SK-N-MC (cell line): ENCODE results near the gene MED25.

Experiments
- DNase-seq: peaks from one replicate; pipeline ENCODE4 v3.0.0-alpha.2; 2011; ENCODE audit warnings: low read depth, low spot score
- H3K27ac ChIP-seq: fragments of 200-600 bp; sonication (generic); 2 replicates; pipeline ENCODE4 v1.5.1; 2016; ENCODE audit warnings: mixed run types
- H3K36me3 ChIP-seq: fragments of 200-600 bp; sonication (generic); 2 replicates; pipeline ENCODE4 v1.6.1; 2017; ENCODE audit warnings: antibody characterized with exemption, low read length, mixed read lengths; ENCODE audit not compliant: insufficient read depth
- H3K4me3 ChIP-seq: fragments of 200-600 bp; sonication (generic); 2 replicates; pipeline ENCODE4 v1.5.1; 2016
- H3K9ac ChIP-seq: fragments of 200-600 bp; sonication (generic); 2 replicates; pipeline ENCODE4 v1.8.0; 2017; ENCODE audit warnings: mixed run types, mixed read lengths; ENCODE audit not compliant: insufficient read length
- H3K9me3 ChIP-seq: fragments of 200-600 bp; sonication (generic); 2 replicates; pipeline ENCODE4 v1.6.1; 2017; ENCODE audit warnings: low read depth, mild to moderate bottlenecking, antibody characterized with exemption, low read length, moderate library complexity, mixed read lengths
- EZH2 ChIP-seq: fragments of 200-600 bp; sonication (generic); IDR thresholded peaks from one replicate; pipeline ENCODE4 v1.6.1; 2017; ENCODE audit warnings: antibody characterized with exemption
- FOXP2 ChIP-seq: optimal IDR thresholded peaks from 2 replicates; pipeline ENCODE3; 2011; ENCODE audit warnings: mild to moderate bottlenecking, moderate library complexity; ENCODE audit not compliant: insufficient read depth; ENCODE audit errors: extremely low read length, control extremely low read depth
- POLR2AphosphoS5 ChIP-seq: IDR thresholded peaks from 2 replicates; pipeline ENCODE4 v1.6.1; 2012; ENCODE audit warnings: mild to moderate bottlenecking, low read depth, low read length, borderline replicate concordance

The MED25 gene

GRCh38 chr19:49876422-49877019, 58.4 kb downstream of the MED25 start:
- no peaks in the 10 kb centered on the region for H3K9me3 ChIP-seq
- peaks cover 23% of the 10 kb centered on the region for H3K36me3 ChIP-seq
- TF ChIP-seq EZH2 (no peak), POLR2AphosphoS5 (peak; percentile 39), FOXP2 (peak; percentile 90)
- H3K27ac ChIP-seq, result peak overlapping the region; percentile 99
- H3K9ac ChIP-seq, result peak overlapping the region; percentile 100
- peak overlapping the region; percentile 100 for H3K4me3 ChIP-seq
- DNase-seq, result peak; percentile 97

GRCh38 chr19:49877020-49877878, 59.2 kb downstream of the MED25 start, which contains the start of the genes AKT1S1 and TBC1D17:
Gene AKT1S1 (minus strand): TSS chr19:49877355. CDS start chr19:49873295, 4,060 bp downstream.
Gene TBC1D17 (plus strand): TSS chr19:49877702. CDS start chr19:49877724, 22 bp downstream.
- H3K36me3 ChIP-seq, result peaks cover 28% of the 10 kb centered on the region
- H3K9ac ChIP-seq, result peak within 1 kb of the TSS; percentile 100
- DNase-seq, result peak; percentile 100
- TF ChIP-seq EZH2, result no peak
- TF ChIP-seq FOXP2, result peak; percentile 100
- peak; percentile 67; the same call in 1 of the 2 replicates for TF ChIP-seq POLR2AphosphoS5
- peak within 1 kb of the TSS; percentile 99 for H3K27ac ChIP-seq
- peak within 1 kb of the TSS; percentile 100 for H3K4me3 ChIP-seq
- no peaks in the 10 kb centered on the region for H3K9me3 ChIP-seq

GRCh38 chr19:49877879-49878743, 60.0 kb downstream of the MED25 start:
- no peaks in the 10 kb centered on the region for H3K9me3 ChIP-seq
- peak overlapping the region; percentile 99 for H3K27ac ChIP-seq
- H3K9ac ChIP-seq, result peak overlapping the region; percentile 93
- H3K36me3 ChIP-seq, result peaks cover 37% of the 10 kb centered on the region
- TF ChIP-seq FOXP2, result peak; percentile 32
- no peak for TF ChIP-seq EZH2
- TF ChIP-seq POLR2AphosphoS5, result no peak; the same call in none of the 2 replicates
- peak; percentile 86 for DNase-seq
- peak overlapping the region; percentile 100 for H3K4me3 ChIP-seq

- Histone ChIP-seq H3K27ac (no peak overlapping the region), H3K4me3 (peak overlapping the region; percentile 100), H3K9ac (peak overlapping the region; percentile 93), H3K36me3 (peaks cover 43% of the 10 kb centered on the region), H3K9me3 (no peaks in the 10 kb centered on the region)
- DNase-seq, result no peak
- TF ChIP-seq EZH2, result no peak
- no peak for TF ChIP-seq POLR2AphosphoS5
- no peak for TF ChIP-seq FOXP2
These were observed 60.6 kb downstream of the MED25 start for GRCh38 chr19:49878744-49879070.

GRCh38 chr19:49879243-49879963, 61.3 kb downstream of the MED25 start:
- TF ChIP-seq POLR2AphosphoS5 (no peak), EZH2 (no peak), FOXP2 (no peak)
- Histone ChIP-seq H3K9ac (no peak overlapping the region), H3K9me3 (no peaks in the 10 kb centered on the region), H3K27ac (no peak overlapping the region), H3K36me3 (peaks cover 50% of the 10 kb centered on the region), H3K4me3 (no peak overlapping the region)
- DNase-seq, result no peak

- no peak for TF ChIP-seq FOXP2
- TF ChIP-seq POLR2AphosphoS5, result no peak
- TF ChIP-seq EZH2, result no peak
- Histone ChIP-seq H3K9me3 (no peaks in the 10 kb centered on the region), H3K4me3 (no peak overlapping the region), H3K27ac (no peak overlapping the region), H3K36me3 (peaks cover 55% of the 10 kb centered on the region), H3K9ac (no peak overlapping the region)
- DNase-seq, result no peak
These were observed 62.2 kb downstream of the MED25 start for GRCh38 chr19:49880162-49880869.

- Histone ChIP-seq H3K36me3 (peaks cover 55% of the 10 kb centered on the region), H3K9me3 (no peaks in the 10 kb centered on the region), H3K9ac (no peak overlapping the region), H3K27ac (no peak overlapping the region), H3K4me3 (no peak overlapping the region)
- DNase-seq, result no peak
- TF ChIP-seq EZH2 (no peak), POLR2AphosphoS5 (no peak), FOXP2 (no peak)
These were observed 63.1 kb downstream of the MED25 start for GRCh38 chr19:49881186-49881585.
